HG03280 (cell line): ENCODE measurements around the gene ANXA5.

Experiments
- ATAC-seq: cut with Tn5 transposase; IDR thresholded peaks from one replicate; pipeline ENCODE4 v1.9.1; 2021; ENCODE audit warnings: mild to moderate bottlenecking, moderate library complexity; ENCODE audit not compliant: unreplicated experiment

ANXA5 gene

DNA sequence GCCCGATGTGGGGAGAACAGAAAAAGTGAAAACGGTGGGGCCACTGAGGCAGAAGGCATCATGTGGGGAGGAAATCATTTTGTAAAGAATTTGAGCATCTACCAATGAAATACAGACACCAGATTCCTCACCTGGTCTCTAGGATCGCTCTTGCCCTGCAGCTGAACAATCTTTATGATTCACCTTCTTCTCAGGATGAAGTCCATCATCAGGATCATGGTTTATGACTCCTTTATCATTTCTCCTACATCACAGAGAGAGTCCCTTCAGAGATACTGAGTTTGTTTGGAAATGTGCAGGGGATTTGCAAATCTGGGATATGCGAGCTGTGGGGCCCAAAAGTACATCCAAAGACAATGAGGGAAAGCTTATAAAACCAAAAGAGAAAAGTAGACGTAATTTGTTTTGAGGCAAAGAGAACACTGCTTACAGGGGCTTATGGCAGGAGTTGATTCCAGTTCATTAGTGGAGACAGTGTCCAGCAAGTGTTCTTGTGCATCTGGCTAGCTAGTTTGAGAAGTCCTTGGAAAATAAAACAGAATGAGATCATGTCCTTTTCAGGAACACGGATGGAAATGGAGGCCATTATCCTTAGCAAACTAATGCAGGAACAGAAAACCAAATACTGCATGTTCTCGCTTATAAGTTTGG lies 15.3 kb upstream of the ANXA5 start:
- ATAC-seq = no peak

DNA sequence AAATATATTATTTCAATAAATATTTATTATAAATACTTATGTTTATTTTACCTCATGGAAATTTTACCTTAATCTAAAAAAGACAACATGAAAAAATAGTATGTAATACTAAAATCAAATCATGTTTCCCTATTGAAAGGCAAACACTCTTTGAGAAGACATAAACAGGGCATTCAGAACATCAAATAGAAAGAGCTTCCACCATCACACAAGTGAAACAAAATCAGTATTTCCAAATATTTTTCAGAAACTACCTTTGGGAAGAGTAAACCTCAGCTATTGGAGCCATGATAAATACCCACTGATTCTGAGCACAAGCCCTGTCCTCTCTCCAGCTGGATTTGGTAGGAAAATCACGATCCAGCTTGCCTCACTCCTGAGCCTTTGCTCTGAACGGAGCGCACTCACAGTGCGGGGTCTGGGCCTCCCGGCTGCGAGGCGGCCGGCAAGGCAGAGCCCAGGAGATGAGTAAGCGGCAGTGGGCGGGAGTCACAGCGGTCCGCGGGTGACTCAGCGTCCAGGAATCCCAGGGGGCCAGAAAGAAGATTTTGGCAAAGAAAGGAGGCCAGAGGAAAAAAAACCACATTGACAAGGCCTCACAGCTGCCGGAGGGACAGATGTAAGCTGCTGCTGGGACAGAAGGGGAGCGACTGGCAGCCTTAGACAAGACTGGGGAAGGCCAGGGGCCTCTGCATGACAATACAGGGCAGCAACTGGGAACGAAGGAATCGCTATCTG lies 14.7 kb upstream of the ANXA5 start:
- peak; percentile 88 for ATAC-seq

DNA sequence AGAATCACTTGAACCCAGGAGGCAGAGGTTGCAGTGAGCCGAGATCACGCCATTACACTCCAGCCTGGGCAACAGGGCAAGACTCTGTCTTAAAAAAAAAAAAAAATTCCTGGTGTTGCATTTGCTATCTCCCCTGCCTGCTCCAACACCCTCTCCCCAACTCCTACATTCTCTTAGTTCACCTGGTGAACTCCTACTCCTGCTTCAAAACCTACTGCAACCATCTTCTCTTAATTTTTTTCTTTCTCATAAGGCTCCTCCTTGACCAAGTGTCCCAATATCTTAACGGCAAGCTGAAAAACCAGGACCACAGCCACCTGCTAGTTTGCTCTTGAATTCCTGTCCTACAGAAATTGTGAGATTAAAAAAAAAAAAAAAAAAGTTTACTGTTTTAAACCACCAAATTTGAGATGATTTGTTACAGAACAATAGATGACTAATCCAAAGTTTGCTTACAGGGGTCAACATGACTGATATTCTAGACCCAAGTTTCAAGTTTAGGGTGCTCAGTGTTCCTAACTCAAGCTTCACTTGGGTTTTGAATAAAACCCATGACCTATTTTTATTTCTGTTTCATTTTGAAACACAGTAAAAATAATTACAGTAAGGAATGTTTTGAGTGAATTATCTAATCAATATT lies 13.1 kb upstream of the ANXA5 start:
- ATAC-seq = no peak

DNA sequence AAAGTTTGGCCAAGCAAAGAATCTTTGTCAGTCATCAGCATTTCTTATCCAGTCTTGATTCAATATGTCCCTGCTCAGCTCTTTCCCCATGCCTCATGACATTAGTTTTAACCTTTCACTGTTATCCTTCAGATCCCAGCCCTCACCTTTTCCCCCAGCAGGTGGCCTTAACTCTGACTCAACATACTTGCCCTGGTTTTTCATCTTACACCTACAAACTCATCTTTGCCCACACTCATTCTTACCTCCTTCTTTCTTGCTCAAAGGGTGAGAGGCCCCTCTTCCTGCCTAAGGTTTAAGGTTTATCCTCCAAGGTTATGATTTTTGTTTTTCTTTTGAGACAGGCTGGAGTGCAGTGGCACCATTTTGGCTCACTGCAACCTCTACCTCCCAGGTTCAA lies 10.6 kb upstream of the ANXA5 start:
- no peak for ATAC-seq

DNA sequence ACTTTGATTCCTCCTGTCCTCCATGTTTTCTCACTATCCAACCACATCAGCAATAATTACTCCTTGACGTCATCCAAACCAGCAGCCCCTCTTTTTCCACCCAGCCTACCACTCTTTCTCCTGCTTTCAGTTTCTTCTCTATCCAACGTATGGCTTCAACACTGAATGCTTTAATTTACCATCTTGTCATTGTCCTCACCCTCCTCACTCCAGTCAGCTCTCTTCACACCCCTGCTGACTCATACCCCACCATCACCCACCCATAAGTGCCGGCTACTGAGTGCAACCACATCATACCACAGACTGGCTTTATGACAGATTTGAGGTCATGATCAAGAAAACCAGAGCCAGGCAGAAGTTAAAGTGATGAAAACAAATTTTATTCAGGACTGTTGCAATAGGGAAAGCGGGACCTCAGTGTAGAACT lies 9.8 kb upstream of the ANXA5 start:
- ATAC-seq = no peak

DNA sequence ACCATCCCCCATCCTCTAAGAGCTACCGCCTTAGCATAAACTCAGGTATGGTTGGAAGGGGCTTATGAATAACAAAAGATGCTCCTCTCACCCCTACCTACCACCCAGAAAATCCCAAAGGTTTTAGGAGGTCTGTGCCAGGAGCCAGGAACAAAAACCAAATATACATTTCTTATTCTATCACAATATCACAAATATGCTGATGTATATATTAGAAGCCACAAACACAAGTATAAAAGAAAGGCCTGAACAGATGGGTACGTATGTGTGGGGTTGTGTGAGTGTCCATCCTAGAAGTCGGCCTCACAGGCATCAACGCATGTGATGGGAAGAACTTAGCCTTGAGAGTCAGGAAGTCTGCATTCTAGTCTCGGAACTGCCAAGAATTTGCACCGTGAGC lies 8.7 kb upstream of the ANXA5 start:
- no peak for ATAC-seq

DNA sequence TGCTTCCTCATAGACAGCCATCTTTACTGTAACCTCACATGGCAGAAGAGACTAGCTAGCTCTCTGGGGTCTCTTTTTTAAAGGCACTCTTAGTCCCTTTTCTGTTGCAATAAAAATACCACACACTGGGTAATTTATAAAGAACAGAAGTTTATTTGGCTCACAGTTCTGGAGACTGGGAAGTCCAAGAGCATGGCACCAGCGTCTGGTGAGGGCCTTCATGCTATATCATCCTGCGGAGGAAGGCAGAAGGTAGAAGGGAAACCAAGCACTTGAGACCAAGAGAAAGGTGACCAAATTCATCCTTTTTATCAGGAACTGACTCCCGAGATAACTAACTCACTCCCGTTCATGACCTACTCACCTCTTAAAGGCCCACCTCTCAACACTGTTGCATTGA lies 5.4 kb upstream of the ANXA5 start:
- no peak for ATAC-seq

DNA sequence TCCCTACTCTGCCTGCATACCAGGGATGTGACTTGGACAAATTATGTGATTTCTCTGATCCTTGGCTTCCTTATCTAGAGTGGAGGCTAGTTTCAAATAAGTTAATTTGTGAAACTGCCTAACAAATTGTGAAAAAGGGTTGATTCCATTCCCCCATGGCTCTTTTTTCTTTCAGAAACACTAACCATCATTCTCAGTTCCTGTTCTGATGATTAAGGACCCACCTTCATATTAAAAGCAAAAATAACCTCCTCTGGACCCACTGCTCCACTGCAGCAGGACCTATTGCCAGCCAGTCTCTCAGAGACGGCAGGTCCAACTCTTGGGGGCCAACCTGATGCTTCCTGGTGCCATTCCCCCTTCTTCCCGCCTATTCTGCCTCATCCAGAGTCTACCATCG lies 4.5 kb upstream of the ANXA5 start:
- ATAC-seq = no peak

DNA sequence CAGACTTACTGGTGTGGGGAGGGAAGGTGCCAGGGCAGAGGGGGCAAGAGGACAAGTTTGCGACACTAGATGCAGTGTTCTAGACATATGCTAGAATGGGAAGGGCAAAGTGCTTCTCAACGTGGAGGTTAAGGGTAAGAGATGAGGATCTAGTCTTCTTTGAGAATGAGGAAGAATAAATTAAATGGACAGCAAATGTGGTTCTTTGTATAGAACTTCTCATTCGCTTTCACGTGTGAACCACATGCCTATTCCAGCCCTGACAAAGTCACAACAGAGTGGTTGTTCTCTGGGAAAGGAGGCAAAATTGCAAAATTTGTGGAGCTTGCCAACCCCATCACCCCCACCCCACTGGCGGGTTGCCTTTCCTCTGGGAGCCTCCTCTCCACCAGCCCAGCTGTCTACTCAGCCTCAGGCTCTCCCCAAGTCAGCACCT lies 1.5 kb upstream of the ANXA5 start:
- ATAC-seq = no peak

DNA sequence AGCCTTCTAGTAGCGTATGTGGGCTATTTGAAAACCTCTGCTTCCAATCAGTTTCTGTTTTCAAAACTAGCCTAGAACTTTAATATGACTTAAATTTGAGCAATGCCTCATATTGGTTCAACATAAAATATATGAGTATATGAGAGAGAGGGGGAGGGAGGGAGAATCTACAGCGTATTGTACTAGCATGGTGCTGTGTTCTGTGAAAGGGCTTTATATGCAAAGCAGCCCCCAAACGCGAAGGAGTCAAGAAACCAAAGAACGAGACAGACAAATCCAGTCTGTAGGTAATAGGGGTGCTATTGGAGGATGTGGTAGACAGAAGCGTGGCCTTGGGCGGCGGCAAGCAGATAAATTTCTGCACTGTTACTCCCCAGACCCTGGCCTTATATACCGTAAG lies 784 bp upstream of the ANXA5 start:
- peak; percentile 27 for ATAC-seq

DNA sequence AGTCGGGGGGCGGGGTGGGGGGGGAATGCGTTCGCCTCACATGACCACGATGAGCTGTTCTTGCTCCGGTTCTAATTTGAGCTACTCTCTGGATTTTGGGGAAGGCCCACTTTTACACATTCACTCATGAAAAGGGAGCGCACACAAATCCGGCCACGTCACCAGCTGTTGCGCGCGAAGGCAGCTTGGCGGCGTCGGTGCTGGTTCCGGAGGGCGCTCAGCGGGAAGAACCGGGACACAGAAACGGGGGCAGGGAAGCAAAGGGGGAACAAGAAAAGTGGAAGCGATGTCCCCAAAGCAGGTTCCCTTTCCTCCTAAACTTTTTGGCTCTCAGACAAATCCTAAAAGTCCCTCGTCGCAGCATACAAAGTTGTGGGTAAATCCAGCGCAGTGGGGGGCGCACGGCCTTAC lies 605 bp downstream of the ANXA5 start:
- ATAC-seq = peak; percentile 17

DNA sequence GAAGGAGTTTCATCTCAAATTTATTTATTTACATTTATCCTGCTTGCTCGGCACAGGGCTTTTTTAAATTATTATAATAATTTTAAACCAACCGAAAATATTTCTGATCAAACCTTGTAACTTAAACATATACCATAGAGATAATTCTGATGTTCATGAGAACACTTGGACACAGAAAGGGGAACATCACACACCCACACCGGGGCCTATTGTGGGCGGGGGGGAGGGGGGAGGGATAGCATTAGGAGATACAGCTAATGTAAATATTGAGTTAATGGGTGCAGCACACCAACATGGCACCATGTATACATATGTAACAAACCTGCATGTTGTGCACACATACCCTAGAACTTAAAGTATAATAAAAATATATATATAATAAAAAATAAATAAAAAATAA lies 2.9 kb downstream of the ANXA5 start:
- ATAC-seq = no peak

DNA sequence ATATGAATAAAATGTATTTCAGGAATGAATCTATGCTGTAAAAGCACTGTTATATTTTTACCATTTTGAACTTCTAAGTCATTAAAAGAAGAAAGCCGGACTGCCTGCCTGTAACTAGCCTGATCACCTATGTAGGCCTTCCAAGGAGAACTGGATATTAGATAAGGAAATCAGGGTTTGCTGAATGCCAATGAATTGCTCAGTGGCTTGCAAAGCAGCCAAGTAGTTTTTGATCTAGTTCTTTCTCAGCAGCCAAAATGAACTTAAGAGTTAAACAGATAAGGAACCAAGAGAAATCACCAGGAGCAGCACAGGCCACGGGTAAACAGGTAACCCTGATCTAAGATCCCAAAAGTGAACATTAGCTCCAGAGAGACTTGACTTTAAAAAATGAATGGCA lies 3.3 kb downstream of the ANXA5 start:
- no peak for ATAC-seq

DNA sequence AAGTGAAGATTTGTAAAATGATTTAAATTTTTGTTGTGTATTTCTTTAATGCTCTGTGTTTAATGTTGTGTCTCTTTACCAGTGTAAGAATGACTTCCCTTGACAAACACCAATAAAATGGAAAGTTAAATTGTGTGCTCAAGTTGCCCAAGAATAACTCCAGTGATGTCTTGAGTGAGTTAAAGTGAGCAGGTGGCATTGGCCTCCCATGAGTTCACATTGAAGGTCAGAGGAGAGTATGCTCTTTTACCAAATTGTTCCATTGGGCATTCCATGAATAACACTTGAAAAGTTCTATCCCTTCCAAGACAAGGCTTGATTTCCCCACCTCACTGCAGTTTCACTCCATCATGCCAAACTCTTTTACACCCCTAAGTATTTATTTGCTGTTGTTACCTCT lies 4.5 kb downstream of the ANXA5 start:
- no peak for ATAC-seq

DNA sequence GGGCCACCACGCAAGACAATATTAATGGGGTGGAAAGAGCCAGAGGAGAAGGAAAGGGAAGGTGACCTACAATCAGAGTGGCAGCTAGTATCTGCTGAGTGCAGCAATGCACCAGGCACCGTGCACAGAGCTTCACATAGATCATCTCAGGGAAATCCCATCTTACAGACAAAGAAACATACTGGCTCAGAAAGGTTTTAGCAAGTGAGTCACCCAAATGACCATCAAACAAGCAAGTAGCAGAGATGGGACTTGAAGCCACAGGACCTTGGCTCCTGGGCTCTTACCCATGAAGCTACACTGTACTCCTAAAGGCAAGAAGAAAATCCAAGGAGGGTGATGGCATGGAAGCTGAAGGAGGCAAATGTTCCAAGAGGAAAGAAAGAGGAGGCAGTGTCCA lies 6.8 kb downstream of the ANXA5 start:
- no peak for ATAC-seq

DNA sequence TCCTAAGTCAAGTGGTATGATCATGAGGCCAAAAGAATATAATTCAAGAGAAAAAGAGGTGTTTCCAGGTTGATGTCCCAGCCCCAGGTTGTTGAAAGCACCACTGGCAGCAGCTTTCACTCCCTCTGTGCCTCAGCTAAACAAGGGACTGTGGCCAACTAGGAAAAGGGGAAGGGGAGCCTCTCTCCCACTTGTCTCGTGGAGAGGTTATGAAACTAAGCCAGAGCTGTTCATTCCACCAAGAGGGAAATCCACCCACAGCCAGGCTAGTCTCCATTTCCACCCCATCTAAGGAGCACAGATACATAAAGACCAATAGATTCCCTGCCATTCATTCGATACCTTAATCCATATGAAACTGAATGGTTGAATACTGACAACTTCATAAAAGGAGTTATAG lies 8.1 kb downstream of the ANXA5 start:
- ATAC-seq = no peak

DNA sequence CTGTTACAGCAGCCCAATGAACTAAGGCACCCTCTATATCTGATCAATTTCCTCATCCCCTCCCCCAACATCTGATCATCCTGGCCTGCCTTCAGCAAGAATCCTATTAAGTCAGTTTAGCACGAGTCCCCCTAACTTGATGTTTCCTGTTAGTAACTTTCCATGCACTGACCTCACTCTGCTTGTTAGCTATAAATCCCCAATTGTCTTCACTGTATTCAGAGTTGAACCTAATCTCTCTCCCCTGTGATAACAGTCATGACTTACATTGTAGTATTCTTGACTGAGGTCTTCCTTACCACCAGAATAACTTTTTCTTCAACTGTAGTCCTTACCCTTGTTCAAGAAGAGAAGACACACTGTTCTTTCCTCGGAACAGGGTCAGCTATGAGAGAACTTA lies 8.5 kb downstream of the ANXA5 start:
- ATAC-seq = no peak

DNA sequence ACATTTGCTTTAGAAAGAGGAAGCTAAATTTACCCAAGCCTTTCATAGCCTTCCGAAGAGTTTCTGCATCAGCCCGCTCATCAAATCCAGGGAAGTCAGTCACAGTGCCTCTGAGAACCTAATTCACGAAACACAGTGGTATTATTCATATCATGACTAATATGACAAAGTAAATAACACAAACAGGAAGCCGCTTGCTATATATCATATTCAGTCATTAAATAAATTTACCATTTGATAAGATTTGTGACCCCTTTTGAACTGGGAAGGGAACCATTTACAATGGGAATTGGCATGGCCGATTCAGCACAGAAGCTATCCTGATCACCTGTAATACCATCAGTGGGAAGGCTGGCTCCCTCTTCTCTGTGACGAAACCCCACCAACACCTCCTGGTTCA lies 10.5 kb downstream of the ANXA5 start:
- ATAC-seq = no peak

DNA sequence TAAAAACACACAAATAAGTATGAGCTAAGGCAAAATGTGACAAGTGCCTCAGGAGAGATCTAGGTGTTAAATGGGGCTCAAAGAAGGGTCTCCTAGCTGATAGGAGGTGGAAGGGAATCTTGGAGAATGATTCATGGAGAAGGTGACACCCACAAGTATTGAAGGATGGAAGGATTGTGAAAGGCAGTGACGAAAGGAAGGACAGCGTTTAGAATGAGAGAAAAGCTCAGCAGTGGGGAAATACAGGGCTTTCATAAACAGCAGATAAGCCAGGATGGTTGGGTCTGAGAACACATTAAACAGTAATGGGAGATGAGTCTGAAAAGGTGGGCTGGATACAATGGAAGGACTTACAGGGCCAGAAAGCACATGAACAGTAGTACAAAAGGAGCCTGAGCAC lies 11.5 kb downstream of the ANXA5 start:
- no peak for ATAC-seq

DNA sequence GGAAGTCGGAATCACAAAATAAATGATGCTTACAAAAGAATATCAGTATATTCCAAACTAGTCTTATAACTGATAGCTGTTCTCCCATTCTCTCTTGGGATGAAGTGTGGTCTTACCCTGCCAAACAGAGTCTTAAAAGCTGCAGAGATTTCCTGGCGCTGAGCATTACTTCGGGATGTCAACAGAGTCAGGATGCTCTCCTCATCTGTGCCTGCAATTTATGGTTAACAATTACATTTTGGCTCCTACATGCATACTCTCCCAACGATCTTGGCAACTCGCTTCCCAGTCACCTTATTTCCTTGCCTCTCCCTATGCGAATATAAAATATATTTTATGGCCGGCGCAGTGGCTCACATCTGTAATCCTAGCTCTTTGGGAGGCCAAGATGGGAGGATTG lies 12.2 kb downstream of the ANXA5 start:
- no peak for ATAC-seq

DNA sequence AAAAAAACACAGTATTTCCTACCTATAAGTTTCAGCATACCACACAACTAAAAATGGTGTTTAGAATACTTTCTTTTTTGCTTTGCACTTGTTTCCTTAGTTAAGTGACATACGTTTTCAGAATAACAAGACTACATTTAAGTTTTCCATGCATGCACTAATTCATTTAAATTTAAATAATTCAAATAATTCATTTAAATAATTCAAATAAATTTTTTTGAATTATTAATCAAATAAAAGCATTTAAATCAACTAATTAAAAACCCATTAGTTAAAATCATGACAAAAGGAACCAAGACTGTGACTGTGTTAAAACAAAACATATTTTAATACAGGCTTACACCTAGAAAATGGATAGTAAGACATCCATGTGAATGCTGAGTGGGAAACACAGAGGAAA lies 12.8 kb downstream of the ANXA5 start:
- no peak for ATAC-seq

DNA sequence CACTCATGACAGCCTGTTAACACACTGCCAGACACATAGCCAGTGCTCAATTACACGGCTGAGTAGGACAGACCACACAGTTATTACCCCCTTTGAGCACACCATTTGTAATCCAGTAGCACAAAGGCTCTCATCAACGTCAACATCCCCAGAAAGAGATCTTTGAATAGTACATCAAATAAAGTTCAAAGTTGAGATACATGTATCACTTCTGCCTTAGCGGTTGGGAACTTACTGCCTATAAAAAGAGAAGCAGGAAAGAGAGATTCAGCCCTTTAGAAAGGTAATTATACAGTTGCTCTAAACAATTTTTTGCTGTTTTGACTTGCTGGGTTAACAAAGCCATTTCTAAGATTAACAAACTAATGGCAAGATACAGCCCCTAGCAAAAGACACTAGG lies 16.2 kb downstream of the ANXA5 start:
- peak; percentile 65 for ATAC-seq
